Measurements from ENCODE around the gene CALD1.
A peak's percentile ranks its signal among the peaks of the same experiment; 100 is the strongest.

The CALD1 gene

DNA sequence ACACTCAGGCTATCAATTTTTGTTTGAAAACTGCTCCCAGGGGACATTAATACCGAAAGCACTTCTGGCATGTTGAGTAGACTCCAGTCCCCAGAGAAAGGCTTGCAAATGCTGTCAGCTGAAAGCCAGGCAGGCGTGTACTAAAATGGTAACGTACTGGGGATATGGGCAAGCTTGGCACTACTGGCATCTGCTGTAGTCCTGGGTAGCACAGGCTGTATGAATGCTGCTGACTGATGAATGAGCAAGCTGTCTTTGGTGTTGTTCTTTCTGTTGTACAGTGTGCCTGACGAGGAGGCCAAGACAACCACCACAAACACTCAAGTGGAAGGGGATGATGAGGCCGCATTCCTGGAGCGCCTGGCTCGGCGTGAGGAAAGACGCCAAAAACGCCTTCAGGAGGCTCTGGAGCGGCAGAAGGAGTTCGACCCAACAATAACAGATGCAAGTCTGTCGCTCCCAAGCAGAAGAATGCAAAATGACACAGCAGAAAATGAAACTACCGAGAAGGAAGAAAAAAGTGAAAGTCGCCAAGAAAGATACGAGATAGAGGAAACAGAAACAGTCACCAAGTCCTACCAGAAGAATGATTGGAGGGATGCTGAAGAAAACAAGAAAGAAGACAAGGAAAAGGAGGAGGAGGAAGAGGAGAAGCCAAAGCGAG is 153.4 kb downstream of the CALD1 start:
- no peak for DNase-seq

DNA sequence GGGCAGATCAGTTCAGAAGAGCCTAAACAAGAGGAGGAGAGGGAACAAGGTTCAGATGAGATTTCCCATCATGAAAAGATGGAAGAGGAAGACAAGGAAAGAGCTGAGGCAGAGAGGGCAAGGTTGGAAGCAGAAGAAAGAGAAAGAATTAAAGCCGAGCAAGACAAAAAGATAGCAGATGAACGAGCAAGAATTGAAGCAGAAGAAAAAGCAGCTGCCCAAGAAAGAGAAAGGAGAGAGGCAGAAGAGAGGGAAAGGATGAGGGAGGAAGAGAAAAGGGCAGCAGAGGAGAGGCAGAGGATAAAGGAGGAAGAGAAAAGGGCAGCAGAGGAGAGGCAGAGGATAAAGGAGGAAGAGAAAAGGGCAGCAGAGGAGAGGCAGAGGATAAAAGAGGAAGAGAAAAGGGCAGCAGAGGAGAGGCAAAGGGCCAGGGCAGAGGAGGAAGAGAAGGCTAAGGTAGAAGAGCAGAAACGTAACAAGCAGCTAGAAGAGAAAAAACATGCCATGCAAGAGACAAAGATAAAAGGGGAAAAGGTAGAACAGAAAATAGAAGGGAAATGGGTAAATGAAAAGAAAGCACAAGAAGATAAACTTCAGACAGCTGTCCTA is 154.1 kb downstream of the CALD1 start:
- no peak for DNase-seq

DNA sequence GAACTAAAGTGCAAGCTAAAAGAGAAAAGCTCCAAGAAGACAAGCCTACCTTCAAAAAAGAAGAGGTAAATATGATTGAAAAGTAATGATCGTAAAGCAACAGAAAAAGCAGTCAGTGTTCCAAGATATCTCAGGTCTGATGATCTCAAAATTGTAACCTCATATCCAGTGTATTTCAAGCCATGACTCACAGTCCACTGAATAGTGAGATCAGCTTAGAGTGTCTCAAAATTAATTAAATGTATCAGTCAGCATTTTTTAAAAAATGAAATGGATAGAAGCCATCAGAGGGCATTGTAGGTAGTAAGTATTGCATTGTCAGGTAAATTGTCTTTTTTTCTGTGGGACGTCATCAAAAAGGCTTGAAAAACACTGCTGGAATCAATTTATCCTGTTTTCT is 156.3 kb downstream of the CALD1 start:
- no peak for DNase-seq

DNA sequence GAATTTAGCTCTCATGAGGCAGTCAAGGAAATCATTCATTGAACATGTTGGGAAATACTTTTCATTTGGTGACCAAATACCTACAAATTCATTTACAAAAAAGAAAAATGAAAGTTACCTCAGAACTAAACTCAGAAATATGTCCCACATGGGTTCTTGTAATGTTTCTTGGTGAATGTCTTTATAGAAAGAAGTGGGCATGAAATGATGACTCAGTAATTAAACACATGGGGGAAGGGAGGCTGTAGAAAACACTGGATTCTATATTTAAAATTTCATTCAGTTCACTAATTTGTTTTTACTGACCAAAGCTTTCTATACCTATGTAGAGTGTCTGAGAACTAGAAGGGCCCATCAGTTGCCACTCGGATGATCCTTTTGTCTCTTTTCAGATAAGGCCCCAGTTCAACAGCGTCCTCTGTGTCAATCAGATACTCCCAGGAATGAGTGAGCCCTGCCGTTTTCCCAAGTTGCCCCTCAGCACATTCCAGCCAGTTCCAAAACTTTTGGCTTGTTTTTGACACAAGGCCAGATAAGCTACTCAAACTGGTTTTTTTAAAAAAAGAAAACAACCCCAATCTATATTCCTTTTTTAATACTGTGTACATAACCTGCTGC is 157.6 kb downstream of the CALD1 start:
- no peak for DNase-seq

DNA sequence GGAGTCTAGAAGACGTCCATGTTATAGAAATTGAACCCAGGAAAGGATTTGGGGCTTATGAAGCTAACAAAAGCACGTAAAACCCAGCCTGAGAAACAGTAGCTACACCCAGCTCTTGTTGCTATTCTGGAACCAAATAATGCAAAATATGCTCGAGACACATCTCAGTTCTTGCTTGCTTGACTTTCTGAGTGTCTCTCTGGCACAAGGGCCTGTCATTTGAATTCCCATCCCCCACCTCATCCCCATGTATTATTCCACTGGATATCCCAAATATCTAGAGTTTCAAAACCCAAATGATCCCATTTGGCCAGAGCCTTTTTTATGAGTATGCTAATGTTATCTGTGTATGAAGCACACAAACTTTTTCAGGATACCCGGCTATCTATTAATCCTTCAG is 158.7 kb downstream of the CALD1 start:
- DNase-seq: no peak

DNA sequence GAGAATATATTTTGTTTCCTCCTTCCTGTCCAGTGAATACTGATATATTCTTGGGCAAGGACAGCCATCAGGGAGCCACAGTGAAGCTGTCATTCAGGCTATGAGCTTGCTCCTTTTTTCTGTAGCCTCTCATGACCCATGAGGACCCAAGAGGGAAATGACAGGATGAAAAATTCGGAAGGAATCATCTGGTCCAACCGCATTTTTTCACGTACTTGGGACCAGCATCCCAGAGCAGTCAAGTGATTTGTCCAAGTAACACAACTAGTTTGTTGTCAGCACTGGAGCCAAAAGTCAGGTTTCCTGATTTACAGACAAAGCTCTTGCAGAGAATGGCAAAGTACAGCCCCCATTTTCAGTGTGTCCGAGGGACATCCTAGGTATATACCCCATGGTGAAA is 159.7 kb downstream of the CALD1 start:
- no peak for DNase-seq

DNA sequence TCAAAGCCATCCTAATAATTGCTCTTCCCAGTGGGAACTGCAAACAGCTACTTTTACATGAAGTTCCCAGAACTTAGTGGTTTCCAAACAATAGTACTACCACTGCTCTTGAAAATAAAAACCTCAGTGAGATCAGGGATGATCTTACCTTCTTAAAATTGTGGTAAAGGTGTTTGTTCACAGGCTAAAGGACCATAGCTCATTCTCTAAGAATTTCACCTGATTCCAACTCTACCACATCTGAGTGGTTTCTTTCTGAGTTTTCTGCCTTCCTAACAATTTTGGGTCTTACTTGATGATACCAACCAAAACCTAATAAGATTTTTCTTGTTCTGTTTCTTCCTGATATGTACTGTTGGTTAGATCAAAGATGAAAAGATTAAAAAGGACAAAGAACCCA is 161.3 kb downstream of the CALD1 start:
- no peak for DNase-seq

DNA sequence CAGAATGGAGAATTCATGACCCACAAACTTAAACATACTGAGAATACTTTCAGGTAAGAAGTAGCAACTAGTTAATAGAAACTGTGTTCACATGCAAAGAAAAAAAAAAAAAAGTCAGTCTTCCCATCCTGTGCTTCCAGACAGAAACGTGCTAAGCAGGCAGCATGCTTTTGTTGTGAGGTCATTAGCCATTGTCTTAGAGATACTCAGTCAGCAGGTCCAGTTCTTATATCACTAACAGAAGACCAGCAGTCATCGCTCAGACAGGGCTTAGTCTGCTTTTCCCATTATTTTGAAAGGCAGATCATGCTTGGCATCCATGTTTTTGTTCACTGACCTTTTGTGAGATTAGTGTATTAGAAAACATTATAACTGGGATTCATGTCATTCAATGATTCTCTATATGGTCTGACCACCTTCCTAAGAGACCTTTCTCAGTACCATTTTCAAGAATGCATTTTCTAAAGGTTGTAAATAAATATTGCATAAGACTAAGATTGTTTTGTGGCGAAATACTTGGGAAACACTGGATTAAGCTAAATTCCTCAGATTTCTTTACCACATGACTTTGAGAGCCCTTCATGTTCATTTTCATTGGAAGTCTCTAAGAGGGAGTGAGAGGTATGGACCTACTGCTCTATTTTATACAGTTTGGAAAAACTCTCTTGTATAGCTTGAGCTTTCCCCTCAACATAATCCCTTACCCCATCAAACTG is 161.9 kb downstream of the CALD1 start:
- DNase-seq: no peak

DNA sequence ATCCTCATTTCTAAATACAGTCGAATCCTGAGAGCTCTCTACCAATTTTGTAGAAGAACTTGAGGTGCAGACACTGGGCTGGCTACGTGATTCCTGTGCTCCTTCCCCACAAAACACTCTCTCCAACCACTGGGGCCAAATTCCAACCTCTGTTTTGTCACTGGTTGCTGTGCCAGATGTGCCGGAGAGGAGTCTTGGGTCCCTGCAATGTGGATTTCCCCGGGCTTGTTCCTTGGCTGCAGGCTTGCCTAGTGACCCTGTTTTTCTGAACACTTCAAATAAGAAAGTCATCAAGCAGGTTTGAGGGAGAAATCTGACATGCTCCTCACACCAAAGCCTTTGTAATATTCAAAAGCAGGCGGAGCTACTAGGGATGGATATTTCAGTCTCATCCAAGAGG is 162.5 kb downstream of the CALD1 start:
- no peak for DNase-seq

DNA sequence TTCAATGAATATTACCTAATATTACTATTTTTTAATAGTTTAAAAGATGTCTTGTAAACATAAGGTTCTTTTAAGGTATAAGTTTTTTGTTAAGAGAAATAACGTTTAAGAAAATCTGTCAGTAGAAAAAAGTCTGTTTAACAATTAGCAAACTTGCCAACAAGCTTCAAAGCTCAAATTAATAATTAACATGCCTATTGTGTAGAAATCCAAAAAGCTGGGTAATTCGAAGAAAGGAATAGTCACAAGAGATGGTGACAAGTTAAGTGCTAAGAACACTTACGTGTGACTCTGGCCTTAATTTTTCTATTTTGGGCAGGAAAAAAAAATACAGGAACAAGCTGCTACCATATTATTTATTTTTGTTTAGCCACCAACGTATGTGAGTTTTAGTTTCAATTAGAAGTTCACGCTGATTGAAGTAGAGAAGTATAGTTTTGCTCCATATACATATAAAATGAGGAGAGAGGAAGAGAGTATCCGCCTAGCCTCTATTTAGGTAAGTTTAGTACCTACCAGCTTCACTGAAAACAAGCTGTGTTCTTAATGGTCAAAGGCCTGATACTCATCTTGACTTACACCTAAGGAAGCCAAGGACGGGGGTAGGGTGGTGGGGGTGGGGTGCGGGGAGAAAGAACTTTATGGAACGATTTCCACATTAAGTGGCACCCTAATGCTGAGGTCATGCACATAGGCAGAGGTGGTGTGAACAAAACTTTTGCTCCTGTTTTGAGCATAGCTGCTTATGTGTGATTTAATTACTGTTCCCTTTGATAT is 163.4 kb downstream of the CALD1 start:
- no peak for DNase-seq

DNA sequence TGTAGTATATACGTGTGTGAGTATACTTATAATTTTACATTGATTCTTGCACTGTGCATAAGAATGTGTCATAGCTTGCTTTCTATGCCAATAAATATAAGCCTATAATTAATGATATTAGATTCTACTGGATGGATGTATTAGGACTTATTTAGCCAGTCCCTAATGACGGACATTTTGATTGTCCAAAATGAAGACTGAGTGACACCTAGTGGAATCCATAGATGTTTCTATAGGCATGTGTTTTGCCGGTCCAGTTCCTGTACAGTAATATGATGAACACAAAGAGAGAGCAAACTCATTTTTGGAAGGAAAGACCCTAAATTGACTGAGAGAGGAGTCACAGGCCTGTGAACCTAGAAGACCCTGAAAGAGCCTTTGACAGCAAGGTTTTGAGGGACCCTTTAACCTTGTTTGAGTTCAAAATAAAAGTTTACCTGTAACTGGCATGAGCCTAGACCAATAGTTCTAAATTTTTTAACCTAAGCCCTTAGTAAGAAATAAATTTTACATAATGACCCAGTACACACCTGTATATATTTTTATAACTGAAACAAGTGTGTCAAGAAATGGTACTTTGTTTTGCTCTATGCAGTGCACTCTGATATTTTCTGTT is 164.5 kb downstream of the CALD1 start:
- DNase-seq: peak; percentile 34

DNA sequence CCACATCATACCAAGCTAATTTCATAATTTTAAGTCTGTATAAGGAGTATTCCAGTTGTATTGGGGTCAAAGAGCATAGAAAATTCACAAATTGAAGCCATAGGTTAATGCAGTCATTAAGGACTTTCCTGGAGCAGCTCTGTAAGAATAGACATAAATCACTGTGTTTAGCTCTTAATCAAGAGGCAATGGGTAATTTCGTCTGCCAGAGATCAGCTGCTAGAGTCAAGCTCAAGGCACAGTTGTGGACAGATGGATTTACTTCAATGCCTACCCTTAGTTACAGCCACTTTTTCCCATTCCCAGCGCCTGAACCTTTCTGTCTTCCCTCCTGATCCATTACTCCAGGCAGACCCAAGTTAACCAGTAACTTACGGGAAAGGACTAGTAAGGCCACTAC is 166.3 kb downstream of the CALD1 start:
- no peak for DNase-seq

DNA sequence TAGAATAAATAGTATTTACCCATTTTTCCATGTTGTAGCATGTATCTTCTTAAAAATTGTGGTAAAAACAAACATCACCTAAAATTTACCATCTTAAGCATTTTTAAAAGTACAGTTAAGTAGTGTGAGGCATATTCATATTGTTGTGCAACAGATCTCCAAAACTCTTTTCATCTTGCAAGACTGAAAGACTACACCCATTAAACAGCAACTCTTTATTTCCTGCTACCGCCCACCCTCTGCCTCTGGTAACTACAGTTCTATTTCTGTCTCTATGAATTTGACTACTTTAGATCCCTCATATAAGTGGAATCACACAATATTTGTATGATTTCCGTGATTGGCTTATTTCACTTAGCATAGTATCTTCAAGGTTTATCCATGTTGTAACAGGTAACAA is 166.8 kb downstream of the CALD1 start:
- no peak for DNase-seq

DNA sequence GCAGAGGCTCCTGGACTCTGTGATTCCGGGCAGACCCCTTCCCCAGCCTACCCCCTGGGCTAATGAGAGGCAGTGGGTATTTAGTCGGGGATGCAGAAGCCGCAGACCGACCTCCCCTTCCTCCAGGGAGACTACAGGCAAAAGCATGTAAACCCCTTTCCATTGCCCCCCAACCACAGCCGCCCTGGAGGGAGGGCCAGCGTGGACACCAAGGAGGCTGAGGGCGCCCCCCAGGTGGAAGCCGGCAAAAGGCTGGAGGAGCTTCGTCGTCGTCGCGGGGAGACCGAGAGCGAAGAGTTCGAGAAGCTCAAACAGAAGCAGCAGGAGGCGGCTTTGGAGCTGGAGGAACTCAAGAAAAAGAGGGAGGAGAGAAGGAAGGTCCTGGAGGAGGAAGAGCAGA is 167.9 kb downstream of the CALD1 start:
- DNase-seq: no peak

DNA sequence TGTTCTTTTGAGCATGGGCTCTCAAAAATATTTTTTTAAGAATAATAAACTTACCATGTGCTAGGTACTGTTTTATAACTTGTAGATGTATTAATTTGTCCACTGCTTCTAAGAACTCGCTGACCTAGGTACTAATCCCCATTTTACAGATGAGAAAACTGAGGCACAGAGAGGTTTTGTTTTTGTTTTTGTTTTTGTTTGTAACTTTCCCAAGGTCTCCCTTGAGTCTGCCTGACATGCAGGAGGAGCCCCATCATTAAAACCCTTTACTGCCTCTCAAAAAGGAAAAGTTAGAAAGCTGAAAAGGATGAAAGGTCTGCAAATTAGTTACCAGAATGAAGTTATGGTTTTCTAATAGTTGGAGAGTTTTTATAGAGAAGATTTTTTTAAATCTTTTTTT is 168.4 kb downstream of the CALD1 start:
- no peak for DNase-seq

DNA sequence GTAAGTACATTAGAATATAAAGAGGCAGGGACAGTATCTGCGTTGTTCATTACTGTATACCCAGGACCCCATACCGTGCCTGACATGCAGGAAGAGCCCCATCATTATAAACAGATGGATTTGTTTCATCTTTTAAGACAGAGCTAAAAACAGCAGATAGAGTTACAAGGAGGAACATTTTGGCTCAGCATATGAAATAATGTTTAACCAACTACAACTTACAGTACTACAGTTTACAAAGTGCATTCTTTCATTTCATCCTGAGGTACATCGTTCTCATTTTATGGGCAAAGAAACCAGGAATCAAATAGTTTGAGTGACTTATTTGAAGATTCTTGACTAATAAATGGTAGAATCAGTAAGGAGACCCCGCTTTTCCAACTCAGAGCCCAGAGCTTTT is 168.8 kb downstream of the CALD1 start:
- no peak for DNase-seq

DNA sequence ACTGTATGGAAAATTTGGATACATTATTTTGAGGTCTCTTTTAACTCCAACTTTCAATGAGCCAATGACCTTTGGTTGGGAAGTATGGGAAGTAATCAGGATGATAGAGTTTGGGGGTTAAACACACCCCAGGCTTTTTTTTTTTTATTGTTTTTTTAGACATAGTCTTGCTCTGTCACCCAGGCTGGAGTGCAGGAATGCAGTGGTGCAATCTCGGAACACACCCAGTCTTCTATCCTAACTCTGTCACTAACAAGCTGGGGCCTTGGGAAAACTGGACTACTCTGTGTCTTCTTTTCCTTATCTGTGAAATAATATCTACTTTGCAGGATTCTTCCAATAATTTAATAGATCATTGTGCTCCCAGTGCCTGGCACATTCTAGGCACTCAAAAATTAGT is 169.3 kb downstream of the CALD1 start:
- DNase-seq: no peak

DNA sequence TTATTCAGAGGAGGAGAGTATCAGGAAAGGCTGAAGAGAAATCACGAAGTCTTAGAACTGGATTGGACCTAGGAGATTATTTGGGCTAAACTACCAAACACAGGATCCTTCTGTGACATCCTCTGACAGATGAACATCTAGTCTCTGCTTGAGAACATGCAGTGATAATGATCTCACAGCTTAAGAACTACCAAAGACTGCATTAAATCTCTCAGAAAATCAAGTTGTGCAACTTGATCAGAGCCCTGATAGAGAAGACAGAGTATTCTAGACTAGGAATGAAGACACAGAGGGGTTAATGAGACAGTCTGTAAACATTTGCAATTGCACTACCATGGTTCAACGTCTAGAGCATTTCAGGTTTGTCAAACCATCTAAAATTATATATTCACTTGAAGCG is 169.7 kb downstream of the CALD1 start:
- no peak for DNase-seq

DNA sequence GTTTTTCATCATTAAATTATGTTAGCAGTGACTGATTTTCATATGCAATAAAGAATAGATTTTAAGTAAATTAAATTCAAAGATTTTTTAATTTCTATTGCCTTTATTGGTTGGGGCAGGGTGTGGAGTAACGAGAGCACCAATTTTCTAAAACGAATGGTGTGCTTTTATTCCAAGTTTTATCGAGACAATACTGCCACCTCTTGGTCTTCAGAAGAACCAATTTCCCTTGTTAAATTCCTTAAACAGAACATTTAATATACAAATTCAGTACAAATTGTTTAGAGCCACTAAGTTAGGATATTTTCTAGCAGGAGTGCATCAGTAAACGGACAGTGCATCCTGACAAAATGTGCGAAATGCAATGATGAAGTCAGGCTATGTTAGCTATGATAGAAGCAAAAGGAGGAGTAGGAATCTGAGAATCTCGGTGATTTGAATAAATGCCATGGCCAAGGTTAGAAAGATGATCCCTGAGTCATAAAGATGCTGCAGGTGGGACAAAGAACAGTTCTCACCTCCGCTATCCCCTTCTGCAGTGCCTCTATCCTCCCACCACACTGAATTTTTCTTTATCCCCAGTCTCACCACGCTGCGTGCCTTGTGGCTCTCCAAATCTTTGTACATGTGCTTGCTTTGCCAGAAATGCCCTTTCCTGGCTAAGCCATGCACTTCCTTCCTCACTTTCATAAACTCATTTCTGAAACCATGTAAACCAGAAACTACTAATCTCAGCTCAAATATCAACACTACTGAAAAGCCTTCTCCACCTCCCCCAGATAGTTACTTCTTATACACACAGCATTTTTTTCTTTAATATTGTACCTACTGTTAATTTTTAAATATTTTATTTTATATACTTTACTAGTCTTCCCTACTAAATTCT is 175.0 kb downstream of the CALD1 start:
- peak; percentile 47 for DNase-seq

DNA sequence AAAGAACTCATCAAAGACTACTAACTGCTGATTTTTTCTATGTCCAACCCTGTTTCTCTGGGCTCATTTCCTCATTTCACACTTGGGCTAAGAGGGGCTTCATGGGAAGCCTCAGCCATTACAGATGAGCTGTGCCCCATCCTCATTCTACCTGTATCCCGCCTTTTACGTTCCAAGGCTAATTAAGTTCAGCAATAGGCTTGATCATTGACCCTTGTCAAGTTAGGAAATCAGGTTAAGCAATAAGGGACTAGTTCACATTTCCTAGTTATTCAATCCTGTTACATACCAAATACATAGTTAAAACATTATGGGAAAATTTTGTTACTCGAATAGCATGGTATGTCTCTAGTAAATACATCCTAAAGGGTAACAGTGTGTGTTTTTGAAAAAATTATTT is 177.6 kb downstream of the CALD1 start:
- no peak for DNase-seq

DNA sequence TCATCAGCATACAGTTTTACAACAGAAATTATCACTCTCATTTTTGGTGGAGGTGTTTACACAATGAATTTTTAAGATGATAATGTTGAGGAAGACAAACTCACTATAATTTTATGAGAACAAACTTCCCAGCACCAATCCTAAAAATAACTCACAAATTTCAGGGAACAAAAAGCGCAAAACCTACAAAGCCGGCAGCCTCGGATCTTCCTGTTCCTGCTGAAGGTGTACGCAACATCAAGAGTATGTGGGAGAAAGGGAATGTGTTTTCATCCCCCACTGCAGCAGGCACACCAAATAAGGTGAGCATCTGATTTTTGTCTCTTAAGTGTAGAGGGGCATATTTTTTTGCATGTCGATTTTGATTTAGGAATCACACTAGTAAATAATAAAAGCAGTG is 180.4 kb downstream of the CALD1 start:
- no peak for DNase-seq

DNA sequence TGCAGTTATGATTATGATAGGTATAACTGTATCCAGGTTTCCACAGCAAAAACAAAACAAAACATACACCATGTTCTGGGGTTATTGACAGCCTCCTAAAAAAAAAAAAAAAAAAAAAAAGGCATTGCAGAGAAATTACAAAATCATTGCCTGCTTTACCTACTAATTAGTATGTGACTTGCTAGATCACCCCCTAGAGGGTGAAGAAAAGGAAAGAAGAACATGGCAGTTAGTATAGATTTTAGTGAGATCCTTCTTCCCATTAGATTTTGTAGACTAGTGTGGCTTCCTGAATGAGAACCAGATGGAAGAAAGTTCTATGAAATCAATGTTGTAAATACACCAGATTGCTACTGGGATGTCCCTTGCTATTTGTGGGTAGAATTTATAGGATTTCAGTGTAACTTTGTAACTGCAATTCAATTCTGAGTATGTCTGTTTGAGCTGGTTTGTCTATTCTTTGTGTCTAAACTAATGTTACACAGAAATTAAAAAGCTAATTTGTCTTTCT is 182.9 kb downstream of the CALD1 start:
- no peak for DNase-seq

Measured in activated CD4-positive, alpha-beta T cell treated with anti-CD3 and anti-CD28 coated beads, Interleukin-10, Interleukin-2, amounts not matched to agents 100 ng/mL and 50 ng/mL, durations not matched to agents 16 hours and 8 hours (primary cell).